B cell (primary cell): ENCODE measurements around the gene ZNF579. TPM values are rescaled to one million over a fixed set of nuclear protein-coding genes. Genes with fewer than 3 reads are reported as not detected.

Experiments used
- ATAC-seq: fragments of 200-7000 bp; cut with Tn5 transposase; one replicate; pipeline ENCODE4 v1.10.0; 2021; ENCODE audit warnings: low read depth, mild to moderate bottlenecking, moderate number of reproducible peaks, moderate library complexity
- CTCF ChIA-PET: fragments of 350-600 bp; sonication (Branson Sonifier 250); formaldehyde crosslinking; loops from one replicate; lab custom pipeline; 2021; ENCODE audit warnings: antibody characterized with exemption, inconsistent platforms; lab: Charles Lee
- POLR2A ChIA-PET: fragments of 350-600 bp; sonication (Branson Sonifier 250); formaldehyde crosslinking; loops from one replicate; lab custom pipeline; 2021; ENCODE audit warnings: antibody characterized with exemption; lab: Charles Lee
- DNase-seq: peaks from one replicate; pipeline ENCODE4 v3.0.0; 2013
- H2AFZ ChIP-seq: 2 replicates; pipeline ENCODE4 v1.6.1; 2012; ENCODE audit warnings: mild to moderate bottlenecking, low read depth, low read length; ENCODE audit not compliant: insufficient read depth, poor library complexity, severe bottlenecking
- H3K27ac ChIP-seq, 2 donors: 1 replicate in 1 of 2; 2 replicates in 1 of 2; pipeline ENCODE4 v1.5.1; 2012 to 2013; ENCODE audit warnings: low read length in 2 of 2, mild to moderate bottlenecking in 2 of 2, moderate library complexity in 1 of 2
- H3K27me3 ChIP-seq, 4 experiments: fragments of 200-600 bp in 1 of 4; sonication (generic) in 1 of 4; replicated peaks in 1 of 4; 1 replicate in 2 of 4; 2 replicates in 2 of 4; pipeline versions ENCODE4 v1.6.1 to v1.7.0; 2013 to 2016; ENCODE audit warnings: low read length in 3 of 4, mild to moderate bottlenecking in 2 of 4, mixed read lengths in 1 of 4, moderate library complexity in 1 of 4; ENCODE audit not compliant: insufficient read depth in 4 of 4, control insufficient read depth in 3 of 4; ENCODE audit errors: control extremely low read depth in 1 of 4
- H3K36me3 ChIP-seq, 2 experiments: replicated peaks in 1 of 2; 1 replicate in 1 of 2; 2 replicates in 1 of 2; pipeline versions ENCODE4 v1.6.1 to v1.7.1; 2013; ENCODE audit warnings: low read length in 1 of 2; ENCODE audit not compliant: insufficient read depth in 2 of 2, control insufficient read depth in 1 of 2; ENCODE audit errors: control extremely low read depth in 1 of 2, extremely low read depth in 1 of 2
- H3K4me1 ChIP-seq, 2 donors: fragments of 200-600 bp in 1 of 2; sonication (generic) in 1 of 2; 1 replicate in 1 of 2; 2 replicates in 1 of 2; pipeline versions ENCODE4 v1.5.1 to v1.6.1; 2013 to 2017; ENCODE audit warnings: low read length in 2 of 2; ENCODE audit not compliant: control insufficient read depth in 2 of 2, insufficient read depth in 2 of 2
- H3K4me2 ChIP-seq: replicated peaks from 2 replicates; pipeline ENCODE3; 2012; ENCODE audit warnings: mild to moderate bottlenecking, low read depth, low read length; ENCODE audit not compliant: poor library complexity, severe bottlenecking
- H3K4me3 ChIP-seq, 5 experiments: fragments of 200-600 bp in 1 of 5; sonication (generic) in 1 of 5; 1 replicate in 3 of 5; 2 replicates in 2 of 5; pipeline versions ENCODE4 v1.5.1 to v1.7.0; 2011 to 2016; ENCODE audit warnings: low read length in 4 of 5, mild to moderate bottlenecking in 4 of 5, low read depth in 2 of 5, control low read depth in 1 of 5, moderate library complexity in 1 of 5; ENCODE audit not compliant: insufficient read depth in 1 of 5; ENCODE audit errors: control extremely low read depth in 1 of 5, extremely low read depth in 1 of 5
- H3K79me2 ChIP-seq: fragments of 200-600 bp; sonication (generic); one replicate; pipeline ENCODE4 v1.6.0; 2016; ENCODE audit warnings: low read length; ENCODE audit not compliant: control insufficient read depth, insufficient read depth
- H3K9ac ChIP-seq: fragments of 200-600 bp; sonication (generic); 2 replicates; pipeline ENCODE4 v1.6.1; 2017; ENCODE audit warnings: mild to moderate bottlenecking, low read length, moderate library complexity
- H3K9me3 ChIP-seq, 3 donors: one replicate each; pipeline versions ENCODE4 v1.6.1 to v1.7.1; 2013; ENCODE audit warnings: low read length in 2 of 3; ENCODE audit not compliant: control insufficient read depth in 2 of 3, insufficient read depth in 1 of 3; ENCODE audit errors: control extremely low read depth in 1 of 3
- H4K20me1 ChIP-seq: 2 replicates; pipeline ENCODE4 v1.6.0; 2012; ENCODE audit warnings: mild to moderate bottlenecking, low read length; ENCODE audit not compliant: insufficient read depth, control insufficient read depth, poor library complexity, severe bottlenecking
- H3K27ac Mint-ChIP-seq: one replicate; pipeline ENCODE4 v1.8.0; 2021; ENCODE audit warnings: mixed read lengths
- H3K27me3 Mint-ChIP-seq: one replicate; pipeline ENCODE4 v1.8.0; 2021; ENCODE audit warnings: mixed read lengths
- H3K4me1 Mint-ChIP-seq: one replicate; pipeline ENCODE4 v1.8.0; 2021; ENCODE audit warnings: mixed read lengths
- H3K4me3 Mint-ChIP-seq: one replicate; pipeline ENCODE4 v1.8.0; 2021; ENCODE audit warnings: mixed read lengths
- H3K9me3 Mint-ChIP-seq: one replicate; pipeline ENCODE4 v1.8.0; 2022; ENCODE audit warnings: mixed read lengths; ENCODE audit not compliant: insufficient read depth
- CTCF ChIP-seq: fragments of 200-600 bp; IDR thresholded peaks from one replicate; pipeline ENCODE4 v1.8.0; 2022; ENCODE audit warnings: antibody characterized with exemption, mild to moderate bottlenecking
- EZH2 ChIP-seq: IDR thresholded peaks from 2 replicates; pipeline ENCODE4 v1.6.1; 2012; ENCODE audit warnings: borderline replicate concordance, low read depth, mild to moderate bottlenecking, moderate library complexity, low read length; ENCODE audit not compliant: insufficient read depth, poor library complexity, severe bottlenecking
- WGBS: methylation state at CpG from one replicate; pipeline ENCODE4 v1.1.5; 2013; ENCODE audit warnings: missing lambda C conversion rate; ENCODE audit not compliant: insufficient coverage; 5-methylcytosine and 5-hydroxymethylcytosine counted together
- intact Hi-C: fragments of 100-400 bp; cut with micrococcal nuclease; formaldehyde crosslinking; loops from one replicate; pipeline ENCODE4 v1.10.0; 2022
- polyA plus RNA-seq: library from polyadenylated mRNA; depleted of rRNA; stranded (reverse); fragments of >200 nt; gene quantifications from 2 replicates; pipeline ENCODE4 v1.2.3, GENCODE V29; 2012
- total RNA-seq, 2 donors: library from RNA; stranded (reverse); fragments of 120-200 nt in 1 of 2; gene quantifications; 1 replicate in 1 of 2; 2 replicates in 1 of 2; pipeline versions ENCODE4 v1.2.3 to v1.2.4, GENCODE V29; 2013 to 2022

ZNF579 gene
- total and polyA plus RNA-seq, 2 donors (not counting 1 experiment from before 2014, with no cell fraction given) = 3.7 to 10.3 TPM

GRCh38 chr19:55549500-55550320 lies 30.9 kb downstream of the ZNF579 start:
- Histone ChIP-seq H3K4me3 (no peak overlapping the region), H2AFZ (no peak overlapping the region), H3K4me2 (no peak overlapping the region), H3K9me3 (no peaks in the 10 kb centered on the region), H3K27me3 (peaks cover 0 to 18% (median 4%) of the 10 kb centered on the region in 4 experiments), H3K79me2 (no peaks in the 10 kb centered on the region), H3K36me3 (no peaks in the 10 kb centered on the region), H3K4me1 (no peaks in the 10 kb centered on the region), H3K27ac (no peak overlapping the region), H3K9ac (no peak overlapping the region), H4K20me1 (no peaks in the 10 kb centered on the region)
- no peaks in the 10 kb centered on the region for H3K9me3 Mint-ChIP-seq
- peaks cover 2% of the 10 kb centered on the region for H3K4me1 Mint-ChIP-seq
- ATAC-seq (no peak), DNase-seq (no peak)
- 39% methylated on average over 16 of the region's 36 CpGs for WGBS
- H3K27me3 Mint-ChIP-seq = peaks cover 48% of the 10 kb centered on the region
- H3K4me3 Mint-ChIP-seq = no peak overlapping the region
- intact Hi-C loops = no loop called here
- TF ChIP-seq CTCF = no peak
- ChIA-PET POLR2A (no interaction called here), CTCF (no interaction called here)
- H3K27ac Mint-ChIP-seq = no peak overlapping the region

- peaks cover 0 to 24% (median 4%) of the 10 kb centered on the region in 4 experiments for H3K27me3 ChIP-seq
- no peak overlapping the region for H3K4me3 ChIP-seq
- no peak overlapping the region for H3K4me2 ChIP-seq
- no peak overlapping the region for H3K27ac ChIP-seq
- no peaks in the 10 kb centered on the region for H4K20me1 ChIP-seq
- ATAC-seq (no peak), DNase-seq (no peak)
- TF ChIP-seq CTCF (no peak), EZH2 (no peak)
- no peak overlapping the region for H3K9ac ChIP-seq
- Mint-ChIP-seq H3K4me3 (no peak overlapping the region), H3K27me3 (peaks cover 44% of the 10 kb centered on the region), H3K4me1 (peaks cover 2% of the 10 kb centered on the region), H3K9me3 (peaks cover 4% of the 10 kb centered on the region), H3K27ac (no peak overlapping the region)
- H2AFZ ChIP-seq = peak overlapping the region; percentile 22
- no peaks in the 10 kb centered on the region for H3K36me3 ChIP-seq
- CTCF ChIA-PET = interaction anchor here (0.6 kb wide), 1 partner anchor 9 kb away, joined by 3 read pairs; no protein-coding TSS in a partner anchor
- no peaks in the 10 kb centered on the region for H3K4me1 ChIP-seq
- H3K79me2 ChIP-seq = no peaks in the 10 kb centered on the region
- POLR2A ChIA-PET = no interaction called here
- no peaks in the 10 kb centered on the region for H3K9me3 ChIP-seq
- 27% methylated on average over 10 of the region's 17 CpGs for WGBS
- intact Hi-C loops = no loop called here
Observed at GRCh38 chr19:55546822-55547614, 33.6 kb downstream of the ZNF579 start.
